Endothelial cell of umbilical vein (primary cell): ENCODE data around the gene FNIP2. TPM values are rescaled to one million over a fixed set of nuclear protein-coding genes. Genes with fewer than 3 reads are reported as not detected.

Experiments used
- BruUV-seq: library from RNA; stranded (reverse); fragments of 400-500 nt; replicated peaks from 2 replicates; lab custom pipeline; 2021; lab: Mats Ljungman, UMichigan
- CTCF ChIA-PET: fragments of 300-600, 350-600 bp; sonication (Branson Sonifier 250); formaldehyde crosslinking; loops from one replicate; lab custom pipeline; 2021; ENCODE audit warnings: antibody characterized with exemption, inconsistent platforms; lab: Charles Lee
- POLR2A ChIA-PET: fragments of 300-600, 350-600 bp; sonication (Branson Sonifier 250); formaldehyde crosslinking; loops from one replicate; lab custom pipeline; 2021; ENCODE audit warnings: antibody characterized with exemption, inconsistent platforms; lab: Charles Lee
- DNase-seq: peaks from one replicate; pipeline ENCODE4 v3.0.0-alpha.2; 2011; ENCODE audit warnings: low read depth, low spot score
- FAIRE-seq: peaks from 2 replicates; lab custom pipeline; 2011; peaks lifted over from hg19 to GRCh38; lab: Jason Lieb, UNC
- H2AFZ ChIP-seq: 2 replicates; pipeline ENCODE4 v1.6.0; 2012; ENCODE audit warnings: low read depth, low read length, control low read depth, inconsistent platforms
- H3K27ac ChIP-seq: 2 replicates; pipeline ENCODE4 v1.5.1; 2011; ENCODE audit warnings: low read depth, mild to moderate bottlenecking, control low read depth, low read length, moderate library complexity; ENCODE audit not compliant: insufficient read depth
- H3K27me3 ChIP-seq, 2 experiments: 2 replicates each; pipeline versions ENCODE4 v1.6.0 to v1.6.1; 2011; ENCODE audit warnings: low read length in 2 of 2, mixed read lengths in 1 of 2; ENCODE audit not compliant: control insufficient read depth in 2 of 2, insufficient read depth in 2 of 2
- H3K36me3 ChIP-seq, 2 experiments: 2 replicates in 1 of 2; 3 replicates in 1 of 2; pipeline ENCODE4 v1.5.1; 2011; ENCODE audit warnings: low read length in 2 of 2, mild to moderate bottlenecking in 1 of 2, moderate library complexity in 1 of 2; ENCODE audit not compliant: control insufficient read depth in 2 of 2, insufficient read depth in 2 of 2; ENCODE audit errors: extremely low read depth in 1 of 2
- H3K4me1 ChIP-seq: 3 replicates; pipeline ENCODE4 v1.5.1; 2011; ENCODE audit warnings: mild to moderate bottlenecking, low read length; ENCODE audit not compliant: control insufficient read depth, insufficient read depth; ENCODE audit errors: extremely low read depth
- H3K4me2 ChIP-seq: 2 replicates; pipeline ENCODE4 v1.6.1; 2011; ENCODE audit warnings: low read length, control low read depth, mixed read lengths; ENCODE audit not compliant: insufficient read depth
- H3K4me3 ChIP-seq, 3 experiments: fragments of 200-600 bp in 1 of 3; sonication (generic), shearing (Covaris generic) in 1 of 3; replicated peaks in 1 of 3; 2 replicates each; pipeline ENCODE4 v1.5.1; 2011 to 2016; ENCODE audit warnings: control low read depth in 3 of 3, low read length in 3 of 3, mild to moderate bottlenecking in 2 of 3, inconsistent platforms in 1 of 3, low read depth in 1 of 3, moderate library complexity in 1 of 3; ENCODE audit not compliant: insufficient read depth in 1 of 3
- H3K79me2 ChIP-seq: 2 replicates; pipeline ENCODE4 v1.6.0; 2012; ENCODE audit warnings: low read length, inconsistent platforms; ENCODE audit not compliant: control insufficient read depth, insufficient read depth
- H3K9ac ChIP-seq: replicated peaks from 2 replicates; pipeline ENCODE3; 2011; ENCODE audit warnings: low read length, control low read depth; ENCODE audit not compliant: insufficient read depth; ENCODE audit errors: extremely low read depth
- H3K9me1 ChIP-seq: replicated peaks from 3 replicates; pipeline ENCODE4 v1.6.0; 2011; ENCODE audit warnings: mild to moderate bottlenecking, low read length; ENCODE audit not compliant: control insufficient read depth, insufficient read depth; ENCODE audit errors: extremely low read depth
- H3K9me3 ChIP-seq: replicated peaks from 2 replicates; pipeline ENCODE4 v1.5.1; 2012; ENCODE audit warnings: low read length, inconsistent platforms; ENCODE audit not compliant: control insufficient read depth, insufficient read depth
- H4K20me1 ChIP-seq: replicated peaks from 2 replicates; pipeline ENCODE3; 2011; ENCODE audit warnings: mild to moderate bottlenecking, low read length; ENCODE audit not compliant: control insufficient read depth, insufficient read depth; ENCODE audit errors: extremely low read depth
- EZH2 ChIP-seq: IDR thresholded peaks from 2 replicates; pipeline ENCODE4 v1.6.1; 2012; ENCODE audit warnings: borderline replicate concordance, low read depth, mild to moderate bottlenecking, moderate library complexity, low read length, inconsistent platforms; ENCODE audit not compliant: severe bottlenecking
- FOS ChIP-seq: IDR thresholded peaks from 2 replicates; pipeline ENCODE4 v1.6.1; 2011; ENCODE audit warnings: mild to moderate bottlenecking, low read length, moderate library complexity, borderline replicate concordance; ENCODE audit not compliant: insufficient read depth
- GATA2 ChIP-seq: IDR thresholded peaks from 2 replicates; pipeline ENCODE4 v1.7.0; 2011; ENCODE audit warnings: low read depth, mild to moderate bottlenecking, moderate library complexity, mixed read lengths, low read length; ENCODE audit not compliant: insufficient read length, insufficient read depth
- JUN ChIP-seq: IDR thresholded peaks from 2 replicates; pipeline ENCODE4 v1.6.1; 2011; ENCODE audit warnings: borderline replicate concordance, low read depth; ENCODE audit not compliant: insufficient read length, insufficient read depth
- MYC ChIP-seq: IDR thresholded peaks from one replicate; pipeline ENCODE4 v1.6.1; 2011; ENCODE audit warnings: mild to moderate bottlenecking, low read depth, low read length
- POLR2A ChIP-seq: IDR thresholded peaks from 2 replicates; pipeline ENCODE4 v1.6.1; 2012; ENCODE audit warnings: low read depth, mild to moderate bottlenecking, control low read depth, low read length
- POLR2AphosphoS5 ChIP-seq: IDR thresholded peaks from 2 replicates; pipeline ENCODE4 v1.6.1; 2012; ENCODE audit warnings: low read depth, mild to moderate bottlenecking, control low read depth, low read length, moderate library complexity; ENCODE audit not compliant: insufficient read depth
- dilution Hi-C: fragments of 300-500 bp; cut with MboI; formaldehyde crosslinking; loops from one replicate; pipeline ENCODE4 v1.15.0; 2019; ENCODE audit warnings: low sequenced_read_pairs; ENCODE audit not compliant: extremely low pct_ligation_motif_present
- intact Hi-C: fragments of 100-400 bp; cut with micrococcal nuclease; formaldehyde crosslinking; loops from one replicate; pipeline ENCODE4 v1.10.0; 2022
- polyA plus RNA-seq, 4 experiments: library from polyadenylated mRNA; depleted of rRNA in 3 of 4; stranded (reverse) in 3 of 4; unstranded in 1 of 4; fragments of >200 nt; gene quantifications; 2 replicates each; pipeline versions ENCODE4 v1.2.1 to v1.2.3, GENCODE V29; 2011 to 2012; ENCODE audit warnings: missing spikeins in 1 of 4
- total RNA-seq: library from RNA; stranded (reverse); gene quantifications from 2 replicates; pipeline ENCODE4 v1.2.3, GENCODE V29; 2021
- TF ChIP-seq, protein P1 (sequence below), 2 donors: IDR thresholded peaks; 1 replicate in 1 of 2; 2 replicates in 1 of 2; pipeline ENCODE4 v1.5.1; 2011; ENCODE audit warnings: low read length in 2 of 2, mild to moderate bottlenecking in 2 of 2, moderate library complexity in 2 of 2, control low read depth in 1 of 2, inconsistent platforms in 1 of 2, low read depth in 1 of 2; ENCODE audit not compliant: insufficient read depth in 1 of 2; ENCODE audit errors: extremely low read depth in 1 of 2
- TF ChIP-seq, protein P2 (sequence below): IDR thresholded peaks from 2 replicates; pipeline ENCODE4 v1.6.1; 2011; ENCODE audit not compliant: insufficient read depth, insufficient read length

The FNIP2 gene
- total and polyA plus RNA-seq, 2 donors (not counting 3 experiments of a cell fraction or from before 2014, with no cell fraction given), result 4.5 to 14.4 TPM

DNA sequence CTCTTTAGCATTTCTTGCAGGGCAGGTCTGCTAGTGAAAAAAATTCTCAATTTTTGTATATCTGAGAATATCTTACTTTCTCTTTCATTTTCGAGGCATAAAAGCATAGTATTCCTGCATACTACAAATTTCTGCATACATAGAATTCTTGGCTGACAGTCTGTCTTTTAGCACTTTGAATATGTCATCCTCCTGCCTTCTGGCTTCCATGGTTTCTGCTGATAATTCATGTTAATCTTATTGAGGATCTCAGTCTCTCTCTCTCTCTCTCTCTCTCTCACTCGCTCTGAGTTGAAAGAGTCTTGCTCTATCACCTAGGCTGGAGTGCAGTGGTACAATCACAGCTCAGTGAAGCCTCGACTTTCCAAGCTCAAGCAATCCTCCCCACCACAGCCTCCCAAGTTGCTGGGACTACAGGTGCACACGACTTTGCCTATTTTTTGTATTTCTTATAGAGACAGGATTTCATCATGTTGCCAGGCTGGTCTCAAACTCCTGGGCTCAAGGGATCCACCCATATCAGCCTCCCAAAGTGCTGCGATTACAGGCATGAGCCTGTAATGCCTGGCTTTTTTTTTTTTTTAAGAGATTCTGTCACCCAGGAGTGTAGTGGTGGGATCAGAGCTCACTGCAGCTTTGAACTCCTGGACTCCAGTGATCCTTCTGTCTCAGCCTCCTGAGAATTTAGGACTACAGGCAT is 161.3 kb downstream of the FNIP2 start:
- H3K36me3 ChIP-seq, result no peaks in the 10 kb centered on the region
- ChIA-PET POLR2A (no interaction called here), CTCF (interaction anchor here (1.6 to 1.7 kb wide), 2 partner anchors 16 to 19 kb away, joined by 4 to 8 read pairs; no protein-coding TSS in a partner anchor)
- FAIRE-seq, result no peak
- no peak overlapping the region for H3K9ac ChIP-seq
- intact Hi-C loops, result no loop called here
- no peaks in the 10 kb centered on the region for H3K9me1 ChIP-seq
- no peaks in the 10 kb centered on the region for H3K4me1 ChIP-seq
- no peaks in the 10 kb centered on the region for H3K79me2 ChIP-seq
- no peak for DNase-seq
- no peak overlapping the region for H3K4me2 ChIP-seq
- no peak overlapping the region for H2AFZ ChIP-seq
- no TSS peak for BruUV-seq
- H3K4me3 ChIP-seq, result no peak overlapping the region
- no peaks in the 10 kb centered on the region for H3K27me3 ChIP-seq
- dilution Hi-C loops, result no loop called here
- H3K27ac ChIP-seq, result no peak overlapping the region
- no peaks in the 10 kb centered on the region for H4K20me1 ChIP-seq
- no peaks in the 10 kb centered on the region for H3K9me3 ChIP-seq
- TF ChIP-seq POLR2AphosphoS5 (no peak), JUN (no peak), GATA2 (no peak), POLR2A (no peak), EZH2 (no peak), FOS (no peak), MYC (no peak)
- TF ChIP-seq, protein P1, sequence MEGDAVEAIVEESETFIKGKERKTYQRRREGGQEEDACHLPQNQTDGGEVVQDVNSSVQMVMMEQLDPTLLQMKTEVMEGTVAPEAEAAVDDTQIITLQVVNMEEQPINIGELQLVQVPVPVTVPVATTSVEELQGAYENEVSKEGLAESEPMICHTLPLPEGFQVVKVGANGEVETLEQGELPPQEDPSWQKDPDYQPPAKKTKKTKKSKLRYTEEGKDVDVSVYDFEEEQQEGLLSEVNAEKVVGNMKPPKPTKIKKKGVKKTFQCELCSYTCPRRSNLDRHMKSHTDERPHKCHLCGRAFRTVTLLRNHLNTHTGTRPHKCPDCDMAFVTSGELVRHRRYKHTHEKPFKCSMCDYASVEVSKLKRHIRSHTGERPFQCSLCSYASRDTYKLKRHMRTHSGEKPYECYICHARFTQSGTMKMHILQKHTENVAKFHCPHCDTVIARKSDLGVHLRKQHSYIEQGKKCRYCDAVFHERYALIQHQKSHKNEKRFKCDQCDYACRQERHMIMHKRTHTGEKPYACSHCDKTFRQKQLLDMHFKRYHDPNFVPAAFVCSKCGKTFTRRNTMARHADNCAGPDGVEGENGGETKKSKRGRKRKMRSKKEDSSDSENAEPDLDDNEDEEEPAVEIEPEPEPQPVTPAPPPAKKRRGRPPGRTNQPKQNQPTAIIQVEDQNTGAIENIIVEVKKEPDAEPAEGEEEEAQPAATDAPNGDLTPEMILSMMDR (IDR thresholded peaks at IDR 0.05; ENCODE audit: extremely low read depth in 1 of 2, insufficient read depth in 1 of 2, low read depth in 1 of 2, low read length in 2 of 2), result no peak
- TF ChIP-seq, protein P2, sequence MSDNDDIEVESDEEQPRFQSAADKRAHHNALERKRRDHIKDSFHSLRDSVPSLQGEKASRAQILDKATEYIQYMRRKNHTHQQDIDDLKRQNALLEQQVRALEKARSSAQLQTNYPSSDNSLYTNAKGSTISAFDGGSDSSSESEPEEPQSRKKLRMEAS, result no peak
